K562 (cell line): ENCODE results near the gene VWA2. TPM values are rescaled to one million over a fixed set of nuclear protein-coding genes. Genes with fewer than 3 reads are reported as not detected.

ENCODE experiments used
- ATAC-seq: fragments of 200-7000 bp; cut with Tn5 transposase; 3 replicates; pipeline ENCODE4 v1.9.1; 2020; ENCODE audit warnings: moderate library complexity
- BruUV-seq: library from RNA; stranded (reverse); fragments of 400-500 nt; replicated peaks from 2 replicates; lab custom pipeline; 2021; lab: Mats Ljungman, UMichigan
- CTCF ChIA-PET: fragments of 300-600 bp; formaldehyde crosslinking; extraction: SDS; loops from one replicate; lab custom pipeline; 2021; ENCODE audit warnings: low intra/inter-chr PET ratio; lab: Yijun Ruan, JAX
- POLR2A ChIA-PET: fragments of 300-600, 350-650 bp; sonication (Branson Sonifier 250); formaldehyde crosslinking; extraction: SDS; loops from one replicate; lab custom pipeline; 2021; ENCODE audit warnings: antibody characterized with exemption, inconsistent platforms; lab: Yijun Ruan, JAX
- DNase-seq, 4 experiments: peaks; one replicate each; pipeline versions ENCODE4 v3.0.0 to v3.0.0-alpha.2; 2011 to 2018; ENCODE audit warnings: low spot score in 3 of 4, mixed read lengths in 3 of 4; ENCODE audit errors: extremely low read depth in 1 of 4
- FAIRE-seq: peaks from 2 replicates; lab custom pipeline; 2011; peaks lifted over from hg19 to GRCh38; lab: Jason Lieb, UNC
- H2AFZ ChIP-seq: 2 replicates; pipeline ENCODE4 v1.6.0; 2011; ENCODE audit warnings: low read depth, low read length, control low read depth, inconsistent platforms
- H3K27ac ChIP-seq: fragments of 200-600 bp; 3 replicates; pipeline ENCODE4 v1.8.0; 2011; ENCODE audit warnings: low read depth, mild to moderate bottlenecking, control low read depth, inconsistent platforms, low read length, moderate library complexity, mixed read lengths; ENCODE audit errors: extremely low read depth
- H3K27me3 ChIP-seq, 2 experiments: fragments of 300-600 bp in 1 of 2; 2 replicates in 1 of 2; 3 replicates in 1 of 2; pipeline versions ENCODE4 v1.6.0 to v1.8.0; 2011; ENCODE audit warnings: inconsistent platforms in 2 of 2, low read length in 2 of 2, mild to moderate bottlenecking in 1 of 2, mixed read lengths in 1 of 2, moderate library complexity in 1 of 2; ENCODE audit not compliant: control insufficient read depth in 2 of 2, insufficient read depth in 2 of 2
- H3K36me3 ChIP-seq: fragments of 300-600 bp; 3 replicates; pipeline ENCODE4 v1.8.0; 2011; ENCODE audit warnings: mild to moderate bottlenecking, low read length, inconsistent platforms; ENCODE audit not compliant: control insufficient read depth, insufficient read depth
- H3K4me1 ChIP-seq, 2 experiments: fragments of 200-600 bp in 1 of 2; replicated peaks in 1 of 2; 2 replicates in 1 of 2; 3 replicates in 1 of 2; pipeline versions ENCODE4 v1.5.1 to v1.8.0; 2011; ENCODE audit warnings: inconsistent platforms in 2 of 2, low read length in 2 of 2, mild to moderate bottlenecking in 1 of 2, mixed read lengths in 1 of 2, moderate library complexity in 1 of 2; ENCODE audit not compliant: control insufficient read depth in 2 of 2, insufficient read depth in 2 of 2
- H3K4me2 ChIP-seq: 2 replicates; pipeline ENCODE4 v1.6.1; 2011; ENCODE audit warnings: low read length, control low read depth, inconsistent platforms, mixed read lengths; ENCODE audit not compliant: insufficient read depth
- H3K4me3 ChIP-seq: fragments of 200-600 bp; sonication (generic), shearing (Covaris generic); 2 replicates; pipeline ENCODE4 v1.5.1; 2016; ENCODE audit warnings: control low read depth, inconsistent platforms
- H3K79me2 ChIP-seq: fragments of 200-600 bp; 3 replicates; pipeline ENCODE4 v1.8.0; 2011; ENCODE audit warnings: low read length, inconsistent platforms; ENCODE audit not compliant: control insufficient read depth, insufficient read depth
- H3K9ac ChIP-seq, 2 experiments: 2 replicates each; pipeline versions ENCODE4 v1.6.0 to v1.6.1; 2011; ENCODE audit warnings: low read depth in 2 of 2, low read length in 2 of 2, control low read depth in 1 of 2, inconsistent platforms in 1 of 2, mild to moderate bottlenecking in 1 of 2, mixed read lengths in 1 of 2; ENCODE audit not compliant: insufficient read depth in 1 of 2
- H3K9me1 ChIP-seq: one replicate; pipeline ENCODE4 v1.6.0; 2011; ENCODE audit warnings: inconsistent platforms, mild to moderate bottlenecking, low read length, moderate library complexity; ENCODE audit not compliant: control insufficient read depth, insufficient read depth
- H3K9me3 ChIP-seq: replicated peaks from 2 replicates; pipeline ENCODE4 v1.5.1; 2011; ENCODE audit warnings: low read depth, low read length, inconsistent platforms; ENCODE audit not compliant: control insufficient read depth, insufficient read depth
- H4K20me1 ChIP-seq: replicated peaks from 2 replicates; pipeline ENCODE4 v1.6.1; 2011; ENCODE audit warnings: low read length, inconsistent platforms, mixed read lengths; ENCODE audit not compliant: control insufficient read depth, insufficient read depth
- ATF1 ChIP-seq, 2 experiments: fragments of 450-650 bp in 1 of 2; IDR thresholded peaks; 2 replicates each; pipeline ENCODE4 v1.6.1; 2016; ENCODE audit warnings: missing compliant biosample characterization in 1 of 2, missing genetic modification characterization in 1 of 2
- BRD4 ChIP-seq: fragments of 200-600 bp; sonication (generic); IDR thresholded peaks from 2 replicates; pipeline ENCODE4 v1.6.1; 2017; ENCODE audit warnings: inconsistent platforms
- CBX3 ChIP-seq, 2 experiments: IDR thresholded peaks; 1 replicate in 1 of 2; 2 replicates in 1 of 2; pipeline ENCODE4 v1.6.1; 2012; ENCODE audit warnings: inconsistent platforms in 2 of 2, low read length in 2 of 2, borderline replicate concordance in 1 of 2, control low read depth in 1 of 2
- CUX1 ChIP-seq: fragments of 200-800 bp; sonication (Bioruptor generic); IDR thresholded peaks from 2 replicates; pipeline ENCODE4 v1.6.1; 2016; ENCODE audit warnings: missing genetic modification characterization, missing compliant biosample characterization
- CXXC5 ChIP-seq: fragments of 250-450 bp; sonication (Bioruptor Pico); IDR thresholded peaks from 2 replicates; pipeline ENCODE4 v1.8.0; 2022; ENCODE audit warnings: inconsistent platforms, mild to moderate bottlenecking, moderate library complexity
- HNRNPK ChIP-seq: fragments of 200-400 bp; formaldehyde crosslinking; IDR thresholded peaks from one replicate; pipeline ENCODE4 v1.6.1; 2018; ENCODE audit warnings: mild to moderate bottlenecking, low read depth, low read length; ENCODE audit not compliant: poor library complexity, severe bottlenecking
- ILF3 ChIP-seq: fragments of 450-650 bp; IDR thresholded peaks from 2 replicates; pipeline ENCODE4 v1.6.1; 2018; ENCODE audit warnings: antibody characterized with exemption, mild to moderate bottlenecking, moderate library complexity, borderline replicate concordance
- MCM5 ChIP-seq: fragments of 450-650 bp; IDR thresholded peaks from 2 replicates; pipeline ENCODE4 v1.6.1; 2016; ENCODE audit warnings: low read depth
- MED1 ChIP-seq: sonication (generic); formaldehyde crosslinking; IDR thresholded peaks from 2 replicates; pipeline ENCODE4 v1.8.1; 2023; ENCODE audit warnings: missing genetic modification reagents, borderline replicate concordance
- PTRF ChIP-seq: fragments of 450-650 bp; IDR thresholded peaks from 2 replicates; pipeline ENCODE4 v1.6.1; 2016; ENCODE audit warnings: mild to moderate bottlenecking, missing genetic modification characterization, missing compliant biosample characterization
- RBM25 ChIP-seq: fragments of 200-400 bp; formaldehyde crosslinking; IDR thresholded peaks from 2 replicates; pipeline ENCODE4 v1.6.1; 2018; ENCODE audit warnings: low read length, low read depth, moderate library complexity; ENCODE audit not compliant: severe bottlenecking
- ZEB2 ChIP-seq: fragments of 450-650 bp; IDR thresholded peaks from 2 replicates; pipeline ENCODE4 v1.6.1; 2016
- ZNF12 ChIP-seq: sonication (generic); formaldehyde crosslinking; IDR thresholded peaks from 2 replicates; pipeline ENCODE4 v1.4.0; 2020; ENCODE audit warnings: mild to moderate bottlenecking, missing genetic modification reagents
- ZNF212 ChIP-seq: fragments of 450-650 bp; formaldehyde crosslinking; IDR thresholded peaks from 2 replicates; pipeline ENCODE4 v1.4.0; 2020; ENCODE audit warnings: mild to moderate bottlenecking
- ZNF695 ChIP-seq: fragments of 450-650 bp; formaldehyde crosslinking; IDR thresholded peaks from 2 replicates; pipeline ENCODE4 v1.4.0; 2020; ENCODE audit warnings: mild to moderate bottlenecking, moderate library complexity
- ZNF707 ChIP-seq: fragments of 250-450 bp; sonication (Bioruptor Pico); conservative IDR thresholded peaks from 2 replicates; pipeline ENCODE4 v1.8.0; 2022; ENCODE audit warnings: inconsistent platforms, mild to moderate bottlenecking, moderate library complexity
- WGBS: fragments of 100-300 bp; shearing (Covaris generic); methylation state at CpG from one replicate; pipeline ENCODE4 v1.1.6; 2016; ENCODE audit warnings: low coverage, mixed read lengths; ENCODE audit not compliant: insufficient coverage; ENCODE audit errors: missing lambda C conversion rate; 5-methylcytosine and 5-hydroxymethylcytosine counted together
- in situ Hi-C: fragments of 300-500 bp; cut with MboI; formaldehyde crosslinking; loops from 4 replicates; pipeline ENCODE4 v1.15.0; 2018; ENCODE audit warnings: inconsistent platforms, mixed read lengths
- intact Hi-C: fragments of 100-400 bp; cut with micrococcal nuclease; formaldehyde crosslinking; loops from 2 replicates; pipeline ENCODE4 v1.14.2; 2022
- polyA plus RNA-seq, 8 experiments: library from polyadenylated mRNA; depleted of rRNA in 4 of 8; stranded (reverse) in 5 of 8; unstranded in 3 of 8; fragments of >200 nt; fragmentation: Nextera tagmentation in 2 of 8; fragmentation: Illumina TruSeq in 1 of 8; extraction: Ambion mirVana in 2 of 8; extraction: Trizol in 1 of 8; gene quantifications; 2 replicates each; pipeline versions ENCODE4 v1.2.1 to v1.2.3, GENCODE V29; 2011 to 2014; ENCODE audit warnings: inconsistent platforms in 1 of 8, missing spikeins in 1 of 8
- total RNA-seq, 7 experiments: library from RNA; depleted of rRNA in 6 of 7; stranded (reverse); fragments of >200 nt in 6 of 7; fragmentation: Illumina TruSeq in 2 of 7; extraction: Trizol in 2 of 7; gene quantifications; 2 replicates each; pipeline versions ENCODE4 v1.2.1 to v1.2.3, GENCODE V29; 2011 to 2021; ENCODE audit warnings: low replicate concordance in 1 of 7

VWA2 gene
- total and polyA plus RNA-seq, 9 of the 15 experiments (the other 6 are each of a cell fraction or from before 2014, with no cell fraction given), result not detected

- no peak for TF ChIP-seq ZNF695
- no peak for TF ChIP-seq ATF1 (CRISPR knock-in tag; IDR thresholded peaks at IDR 0.05)
- no peak for TF ChIP-seq ATF1 (tag; IDR thresholded peaks at IDR 0.05)
- no peak for TF ChIP-seq MCM5
- no peak for TF ChIP-seq MED1 (CRISPR knock-in tag)
- no peak for TF ChIP-seq CBX3 (IDR thresholded peaks at IDR 0.05; ENCODE audit: borderline replicate concordance in 1 of 2, low read length in 2 of 2)
- no peak for TF ChIP-seq PTRF (tag)
- no peak for TF ChIP-seq RBM25
- TF ChIP-seq ZNF12 (CRISPR knock-in tag), result no peak
- no peak for TF ChIP-seq ZNF707
- no peak for TF ChIP-seq ILF3
- TF ChIP-seq, all 486 proteins: peak for 0
These were observed 37.0 kb downstream of the VWA2 start (continued) for GRCh38 chr10:114276066-114276465.

GRCh38 chr10:114276671-114277070 lies 37.6 kb downstream of the VWA2 start:
- no peaks in the 10 kb centered on the region for H4K20me1 ChIP-seq
- H3K27me3 ChIP-seq, result peaks cover 0 to 11% of the 10 kb centered on the region in 2 experiments; a peak in 1 of 5 replicates
- intact Hi-C loops (no loop called here), in situ Hi-C loops (no loop called here)
- H3K27ac ChIP-seq, result no peak overlapping the region
- no peak overlapping the region for H3K9ac ChIP-seq
- no peak overlapping the region for H3K4me2 ChIP-seq
- H3K9me3 ChIP-seq, result no peaks in the 10 kb centered on the region
- no peak overlapping the region for H3K4me3 ChIP-seq
- ATAC-seq (no peak), FAIRE-seq (no peak), DNase-seq (no peak)
- no peak overlapping the region for H2AFZ ChIP-seq
- no TSS peak for BruUV-seq
- H3K4me1 ChIP-seq, result no peaks in the 10 kb centered on the region
- 0% methylated on average over 5 of the region's 6 CpGs for WGBS
- no peaks in the 10 kb centered on the region for H3K9me1 ChIP-seq
- POLR2A ChIA-PET, result interaction anchor here (0.6 kb wide), 1 partner anchor 207 kb away, joined by 4 read pairs; no protein-coding TSS in a partner anchor
- CTCF ChIA-PET, result no interaction called here
- no peaks in the 10 kb centered on the region for H3K36me3 ChIP-seq
- no peaks in the 10 kb centered on the region for H3K79me2 ChIP-seq
- TF ChIP-seq BRD4, result no peak
- TF ChIP-seq ZEB2, result no peak
- TF ChIP-seq CUX1 (CRISPR knock-in tag), result no peak
- TF ChIP-seq ZNF212 (CRISPR knock-in tag), result no peak
- TF ChIP-seq CXXC5 (CRISPR knock-in tag), result no peak
- no peak for TF ChIP-seq HNRNPK
